Lower lobe of right lung (tissue), 2 donors: ENCODE data around the gene EFHC2. TPM values are rescaled to one million over a fixed set of nuclear protein-coding genes. Genes with fewer than 3 reads are reported as not detected.
A peak's percentile ranks its signal among the peaks of the same experiment; 100 is the strongest.

ENCODE experiments used
- ATAC-seq, 2 donors: fragments of 200-7000 bp; cut with Tn5 transposase; one replicate each; pipeline ENCODE4 v1.9.1; 2020 to 2022; ENCODE audit warnings: mild to moderate bottlenecking in 2 of 2, moderate library complexity in 2 of 2
- DNase-seq: peaks from one replicate; pipeline ENCODE4 v3.0.0-alpha.2; 2020
- H3K27ac ChIP-seq: fragments of 200-600 bp; one replicate; pipeline ENCODE4 v1.8.0; 2022
- H3K27me3 ChIP-seq: fragments of 200-600 bp; one replicate; pipeline ENCODE4 v1.8.0; 2022; ENCODE audit warnings: low read depth
- H3K36me3 ChIP-seq: fragments of 200-600 bp; one replicate; pipeline ENCODE4 v1.8.0; 2022; ENCODE audit warnings: mild to moderate bottlenecking
- H3K4me1 ChIP-seq: fragments of 200-600 bp; one replicate; pipeline ENCODE4 v1.8.0; 2022
- H3K4me3 ChIP-seq: fragments of 200-600 bp; one replicate; pipeline ENCODE4 v1.8.0; 2022; ENCODE audit warnings: mild to moderate bottlenecking
- H3K9me3 ChIP-seq: fragments of 200-600 bp; one replicate; pipeline ENCODE4 v1.8.0; 2022
- intact Hi-C: fragments of 100-400 bp; cut with DNase I; formaldehyde crosslinking; loops from one replicate; pipeline ENCODE4 v1.11.0; 2022
- long read RNA-seq: library from polyadenylated mRNA; unstranded; transcript quantifications from one replicate; pipeline ENCODE4 v2.0.0, GENCODE V29; 2021
- total RNA-seq: library from RNA; stranded (reverse); fragmentation: NEBNext Ultra II Directional; extraction: Animal tissue kit (Norgen Biotek cat#: 25700); gene quantifications from one replicate; pipeline ENCODE4 v1.2.1, GENCODE V29; 2021
- TF ChIP-seq, protein P1 (sequence below): fragments of 200-600 bp; IDR thresholded peaks from one replicate; pipeline ENCODE4 v1.8.0; 2022; ENCODE audit warnings: antibody characterized with exemption, mild to moderate bottlenecking
- donor health status: DM: no; HTN: yes; CAD: no; lungs with severe emphysema.

The EFHC2 gene
- total RNA-seq: 2.5 TPM
- long read RNA-seq, partial matches to known transcripts: 0 of 2 reads
- long read RNA-seq, other reads (novel, unspliced or antisense): 1 of 2 reads

- DNase-seq (peak; percentile 54), ATAC-seq (peak; percentile 82 to 83)
- no peaks in the 10 kb centered on the region for H3K9me3 ChIP-seq
- intact Hi-C loops: no loop called here
- no peaks in the 10 kb centered on the region for H3K27me3 ChIP-seq
- peak within 1 kb of the TSS; percentile 41 for H3K4me3 ChIP-seq
- H3K27ac ChIP-seq: peak within 1 kb of the TSS; percentile 6
- TF ChIP-seq, protein P1, sequence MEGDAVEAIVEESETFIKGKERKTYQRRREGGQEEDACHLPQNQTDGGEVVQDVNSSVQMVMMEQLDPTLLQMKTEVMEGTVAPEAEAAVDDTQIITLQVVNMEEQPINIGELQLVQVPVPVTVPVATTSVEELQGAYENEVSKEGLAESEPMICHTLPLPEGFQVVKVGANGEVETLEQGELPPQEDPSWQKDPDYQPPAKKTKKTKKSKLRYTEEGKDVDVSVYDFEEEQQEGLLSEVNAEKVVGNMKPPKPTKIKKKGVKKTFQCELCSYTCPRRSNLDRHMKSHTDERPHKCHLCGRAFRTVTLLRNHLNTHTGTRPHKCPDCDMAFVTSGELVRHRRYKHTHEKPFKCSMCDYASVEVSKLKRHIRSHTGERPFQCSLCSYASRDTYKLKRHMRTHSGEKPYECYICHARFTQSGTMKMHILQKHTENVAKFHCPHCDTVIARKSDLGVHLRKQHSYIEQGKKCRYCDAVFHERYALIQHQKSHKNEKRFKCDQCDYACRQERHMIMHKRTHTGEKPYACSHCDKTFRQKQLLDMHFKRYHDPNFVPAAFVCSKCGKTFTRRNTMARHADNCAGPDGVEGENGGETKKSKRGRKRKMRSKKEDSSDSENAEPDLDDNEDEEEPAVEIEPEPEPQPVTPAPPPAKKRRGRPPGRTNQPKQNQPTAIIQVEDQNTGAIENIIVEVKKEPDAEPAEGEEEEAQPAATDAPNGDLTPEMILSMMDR: no peak
- no peaks in the 10 kb centered on the region for H3K36me3 ChIP-seq
- no peaks in the 10 kb centered on the region for H3K4me1 ChIP-seq
Measured at GRCh38 chrX:44343412-44344141, at the start of gene EFHC2. TSS of gene EFHC2 (minus strand) at chrX:44343672. CDS start at chrX:44343588, 84 bp downstream.

- H3K36me3 ChIP-seq: no peaks in the 10 kb centered on the region
- no peaks in the 10 kb centered on the region for H3K27me3 ChIP-seq
- no peak overlapping the region for H3K4me3 ChIP-seq
- DNase-seq (no peak), ATAC-seq (no peak)
- intact Hi-C loops: no loop called here
- no peak overlapping the region for H3K27ac ChIP-seq
- no peaks in the 10 kb centered on the region for H3K4me1 ChIP-seq
- no peaks in the 10 kb centered on the region for H3K9me3 ChIP-seq
- TF ChIP-seq, protein P1: no peak
Measured at GRCh38 chrX:44392767-44393166, 49.3 kb upstream of the EFHC2 start.

- TF ChIP-seq, protein P1: no peak
- Histone ChIP-seq H3K9me3 (no peaks in the 10 kb centered on the region), H3K27ac (no peak overlapping the region), H3K4me3 (no peak overlapping the region), H3K36me3 (no peaks in the 10 kb centered on the region), H3K27me3 (no peaks in the 10 kb centered on the region), H3K4me1 (no peaks in the 10 kb centered on the region)
- intact Hi-C loops: no loop called here
- ATAC-seq (no peak), DNase-seq (no peak)
Measured at GRCh38 chrX:44384688-44385338, 41.3 kb upstream of the EFHC2 start.

- H3K9me3 ChIP-seq: no peaks in the 10 kb centered on the region
- ATAC-seq (no peak), DNase-seq (no peak)
- H3K27ac ChIP-seq: no peak overlapping the region
- TF ChIP-seq, protein P1: no peak
- H3K27me3 ChIP-seq: no peaks in the 10 kb centered on the region
- H3K4me3 ChIP-seq: no peak overlapping the region
- intact Hi-C loops: no loop called here
- no peaks in the 10 kb centered on the region for H3K4me1 ChIP-seq
- no peaks in the 10 kb centered on the region for H3K36me3 ChIP-seq
Measured at GRCh38 chrX:44382871-44383270, 39.4 kb upstream of the EFHC2 start.

- ATAC-seq (peak; percentile 50 to 69), DNase-seq (no peak)
- intact Hi-C loops: no loop called here
- no peaks in the 10 kb centered on the region for H3K4me1 ChIP-seq
- H3K27ac ChIP-seq: no peak overlapping the region
- H3K9me3 ChIP-seq: no peaks in the 10 kb centered on the region
- no peak overlapping the region for H3K4me3 ChIP-seq
- TF ChIP-seq, protein P1: no peak
- no peaks in the 10 kb centered on the region for H3K36me3 ChIP-seq
- H3K27me3 ChIP-seq: no peaks in the 10 kb centered on the region
Measured at GRCh38 chrX:44352758-44353157, 9.3 kb upstream of the EFHC2 start.
